GM19238 (cell line): ENCODE results near the gene SHISA3.
"Not testable (repeated sequence)": the region's sequence is repeated elsewhere in the genome, so short reads cannot be mapped to it uniquely, and the experiment has no call there.

ENCODE experiments used
- DNase-seq: peaks from one replicate; pipeline ENCODE4 v3.0.0; 2011; ENCODE audit warnings: low spot score; ENCODE audit not compliant: insufficient read length

Gene SHISA3

GRCh38 chr4:42396752-42397634, at the start of gene SHISA3:
TSS of gene SHISA3 (plus strand) at chr4:42397488. CDS start at chr4:42398057, 569 bp downstream.
- no peak for DNase-seq

GRCh38 chr4:42348247-42348646, 49.0 kb upstream of the SHISA3 start:
- DNase-seq, result no peak

- DNase-seq, result no peak
Measured at GRCh38 chr4:42348692-42349091, 48.6 kb upstream of the SHISA3 start.

GRCh38 chr4:42350611-42351182, 46.6 kb upstream of the SHISA3 start:
- no peak for DNase-seq

GRCh38 chr4:42352049-42352448, 45.2 kb upstream of the SHISA3 start:
- DNase-seq, result no peak

GRCh38 chr4:42357325-42357724, 40.0 kb upstream of the SHISA3 start:
- no peak for DNase-seq

- DNase-seq, result no peak
Measured at GRCh38 chr4:42359711-42360110, 37.6 kb upstream of the SHISA3 start.

- DNase-seq, result no peak
Measured at GRCh38 chr4:42360256-42360669, 37.0 kb upstream of the SHISA3 start.

- no peak for DNase-seq
Measured at GRCh38 chr4:42361456-42361855, 35.8 kb upstream of the SHISA3 start.

GRCh38 chr4:42362591-42362990, 34.7 kb upstream of the SHISA3 start:
- no peak for DNase-seq

GRCh38 chr4:42363614-42364013, 33.7 kb upstream of the SHISA3 start:
- DNase-seq, result no peak

GRCh38 chr4:42364266-42365053, 32.8 kb upstream of the SHISA3 start:
- no peak for DNase-seq

GRCh38 chr4:42366959-42367358, 30.3 kb upstream of the SHISA3 start:
- DNase-seq, result no peak

- no peak for DNase-seq
Measured at GRCh38 chr4:42369489-42369888, 27.8 kb upstream of the SHISA3 start.

- peak; percentile 13 for DNase-seq
Measured at GRCh38 chr4:42371305-42372252, 25.7 kb upstream of the SHISA3 start.

- DNase-seq, result not testable (repeated sequence)
Measured at GRCh38 chr4:42372303-42372702, 25.0 kb upstream of the SHISA3 start.

GRCh38 chr4:42377497-42377896, 19.8 kb upstream of the SHISA3 start:
- DNase-seq, result no peak

- no peak for DNase-seq
Measured at GRCh38 chr4:42381666-42382065, 15.6 kb upstream of the SHISA3 start.

GRCh38 chr4:42385516-42385915, 11.8 kb upstream of the SHISA3 start:
- no peak for DNase-seq

- no peak for DNase-seq
Measured at GRCh38 chr4:42390622-42391354, 6.5 kb upstream of the SHISA3 start.
